Lower lobe of right lung (tissue), 2 donors: ENCODE results near the gene NOS1AP. TPM values are rescaled to one million over a fixed set of nuclear protein-coding genes. Genes with fewer than 3 reads are reported as not detected.
A peak's percentile ranks its signal among the peaks of the same experiment; 100 is the strongest.

Experiments used
- ATAC-seq, 2 donors: fragments of 200-7000 bp; cut with Tn5 transposase; one replicate each; pipeline ENCODE4 v1.9.1; 2020 to 2022; ENCODE audit warnings: mild to moderate bottlenecking in 2 of 2, moderate library complexity in 2 of 2
- DNase-seq: peaks from one replicate; pipeline ENCODE4 v3.0.0-alpha.2; 2020
- H3K27ac ChIP-seq: fragments of 200-600 bp; one replicate; pipeline ENCODE4 v1.8.0; 2022
- H3K27me3 ChIP-seq: fragments of 200-600 bp; one replicate; pipeline ENCODE4 v1.8.0; 2022; ENCODE audit warnings: low read depth
- H3K36me3 ChIP-seq: fragments of 200-600 bp; one replicate; pipeline ENCODE4 v1.8.0; 2022; ENCODE audit warnings: mild to moderate bottlenecking
- H3K4me1 ChIP-seq: fragments of 200-600 bp; one replicate; pipeline ENCODE4 v1.8.0; 2022
- H3K4me3 ChIP-seq: fragments of 200-600 bp; one replicate; pipeline ENCODE4 v1.8.0; 2022; ENCODE audit warnings: mild to moderate bottlenecking
- H3K9me3 ChIP-seq: fragments of 200-600 bp; one replicate; pipeline ENCODE4 v1.8.0; 2022
- CTCF ChIP-seq: fragments of 200-600 bp; IDR thresholded peaks from one replicate; pipeline ENCODE4 v1.8.0; 2022; ENCODE audit warnings: antibody characterized with exemption, mild to moderate bottlenecking
- intact Hi-C: fragments of 100-400 bp; cut with DNase I; formaldehyde crosslinking; loops from one replicate; pipeline ENCODE4 v1.11.0; 2022
- total RNA-seq: library from RNA; stranded (reverse); fragmentation: NEBNext Ultra II Directional; extraction: Animal tissue kit (Norgen Biotek cat#: 25700); gene quantifications from one replicate; pipeline ENCODE4 v1.2.1, GENCODE V29; 2021
- donor health status: DM: no; HTN: yes; CAD: no; lungs with severe emphysema.

NOS1AP gene
- total RNA-seq, 1 donor from 2014 or later, result 3.6 TPM

GRCh38 chr1:162294015-162294414 lies 224.5 kb downstream of the NOS1AP start:
- ATAC-seq, result no peak
- Histone ChIP-seq H3K27me3 (no peaks in the 10 kb centered on the region), H3K9me3 (no peaks in the 10 kb centered on the region), H3K36me3 (no peaks in the 10 kb centered on the region), H3K4me1 (no peaks in the 10 kb centered on the region), H3K27ac (no peak overlapping the region), H3K4me3 (no peak overlapping the region)
- TF ChIP-seq CTCF, result no peak
- DNase-seq, result no peak
- intact Hi-C loops, result no loop called here

GRCh38 chr1:162297208-162297607 lies 227.7 kb downstream of the NOS1AP start:
- Histone ChIP-seq H3K4me1 (peaks cover 4% of the 10 kb centered on the region), H3K4me3 (no peak overlapping the region), H3K36me3 (no peaks in the 10 kb centered on the region), H3K27ac (no peak overlapping the region), H3K27me3 (no peaks in the 10 kb centered on the region), H3K9me3 (no peaks in the 10 kb centered on the region)
- DNase-seq (no peak), ATAC-seq (peak in 1 of 2 donors; percentile 20)
- intact Hi-C loops, result no loop called here
- no peak for TF ChIP-seq CTCF

GRCh38 chr1:162298266-162298665 lies 228.8 kb downstream of the NOS1AP start:
- Histone ChIP-seq H3K36me3 (no peaks in the 10 kb centered on the region), H3K4me1 (peaks cover 4% of the 10 kb centered on the region), H3K9me3 (no peaks in the 10 kb centered on the region), H3K27ac (no peak overlapping the region), H3K27me3 (no peaks in the 10 kb centered on the region), H3K4me3 (no peak overlapping the region)
- ATAC-seq, result no peak
- no peak for TF ChIP-seq CTCF
- intact Hi-C loops, result no loop called here
- DNase-seq, result no peak

- H3K27me3 ChIP-seq, result no peaks in the 10 kb centered on the region
- no peak for TF ChIP-seq CTCF
- no peaks in the 10 kb centered on the region for H3K9me3 ChIP-seq
- H3K4me1 ChIP-seq, result peaks cover 4% of the 10 kb centered on the region
- no peak overlapping the region for H3K4me3 ChIP-seq
- ATAC-seq (no peak), DNase-seq (no peak)
- no peaks in the 10 kb centered on the region for H3K36me3 ChIP-seq
- intact Hi-C loops, result no loop called here
- no peak overlapping the region for H3K27ac ChIP-seq
Observed at GRCh38 chr1:162299018-162299417, 229.5 kb downstream of the NOS1AP start.

- Histone ChIP-seq H3K4me3 (no peak overlapping the region), H3K27ac (no peak overlapping the region), H3K9me3 (no peaks in the 10 kb centered on the region), H3K27me3 (no peaks in the 10 kb centered on the region), H3K4me1 (peaks cover 4% of the 10 kb centered on the region), H3K36me3 (no peaks in the 10 kb centered on the region)
- TF ChIP-seq CTCF, result no peak
- ATAC-seq, result peak; percentile 62 to 85
- intact Hi-C loops, result no loop called here
- DNase-seq, result no peak
Observed at GRCh38 chr1:162300057-162300917, 230.8 kb downstream of the NOS1AP start.
